Stimulated activated CD8-positive, alpha-beta memory T cell treated with anti-CD3 and anti-CD28 coated beads, Interleukin-15, amount 100 ng/mL, for 24 hours (primary cell): ENCODE data around the gene TMEM184A.

Experiments
- DNase-seq: peaks from one replicate; pipeline ENCODE4 v3.0.0-alpha.2; 2020; ENCODE audit warnings: low read depth

The TMEM184A gene

DNA sequence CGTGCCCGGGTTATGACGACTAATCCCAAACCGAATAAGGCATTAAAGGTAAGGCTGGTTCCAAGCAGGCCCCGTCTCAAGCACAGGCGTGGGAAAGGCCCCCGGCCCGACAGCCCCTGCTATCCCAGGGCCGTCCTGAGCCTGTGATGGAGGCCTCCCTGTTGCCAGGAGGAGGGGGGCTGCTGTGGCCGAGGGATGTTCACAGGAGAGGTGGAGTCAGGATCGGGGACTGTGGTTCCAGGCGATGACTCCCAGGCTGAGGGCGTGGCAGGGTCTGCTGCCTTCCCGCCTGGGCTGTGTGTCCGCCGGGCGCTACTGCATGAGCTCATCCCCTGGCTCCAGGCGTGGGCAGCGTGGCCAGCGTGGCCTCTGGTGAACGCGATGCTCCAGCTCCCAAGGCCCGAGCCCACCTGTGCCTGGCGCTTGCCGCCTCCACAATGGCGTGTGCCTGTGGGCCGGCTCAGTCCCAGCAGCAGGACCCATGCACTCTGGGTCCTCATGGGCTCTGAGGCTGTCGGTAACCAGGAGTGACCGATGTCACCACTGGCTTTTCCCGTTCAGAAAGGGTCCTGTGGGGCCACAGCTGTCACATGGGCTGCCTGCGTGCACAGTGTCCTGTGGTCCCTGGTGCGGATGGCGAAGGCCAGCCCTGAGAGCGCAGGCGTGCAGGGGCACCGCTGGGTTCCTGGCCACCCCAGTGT, 16.7 kb downstream of the TMEM184A start:
- DNase-seq = no peak

GRCh38 chr7:1538544-1539180, 17.3 kb downstream of the TMEM184A start:
- no peak for DNase-seq

GRCh38 chr7:1537535-1538412, 18.2 kb downstream of the TMEM184A start:
- DNase-seq = no peak

- no peak for DNase-seq
Measured at GRCh38 chr7:1536743-1537534, 19.1 kb downstream of the TMEM184A start.

- no peak for DNase-seq
Measured at GRCh38 chr7:1536455-1536742, 19.6 kb downstream of the TMEM184A start.

- no peak for DNase-seq
Measured at GRCh38 chr7:1535701-1536454, 20.1 kb downstream of the TMEM184A start.

DNA sequence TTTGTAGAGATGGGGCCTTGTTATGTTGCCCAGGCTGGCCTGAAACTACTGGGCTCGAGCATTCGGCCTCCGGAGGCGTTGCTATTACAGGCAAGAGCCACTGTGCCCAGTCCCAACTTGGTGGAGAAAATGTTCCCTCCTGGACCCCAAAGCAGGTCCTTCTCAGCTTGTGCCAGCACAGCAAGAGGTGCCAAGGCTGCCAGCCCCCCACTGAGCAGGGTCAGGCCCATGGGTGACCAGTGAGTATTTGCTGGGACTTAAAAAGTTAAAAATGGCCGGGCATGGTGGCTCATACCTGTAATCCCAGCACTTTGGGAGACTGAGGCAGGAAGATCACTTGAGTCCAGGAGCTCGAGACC, 20.9 kb downstream of the TMEM184A start:
- no peak for DNase-seq

- no peak for DNase-seq
Measured at GRCh38 chr7:1534330-1535099, 21.5 kb downstream of the TMEM184A start.

GRCh38 chr7:1533547-1534329, 22.3 kb downstream of the TMEM184A start:
- DNase-seq = no peak

DNA sequence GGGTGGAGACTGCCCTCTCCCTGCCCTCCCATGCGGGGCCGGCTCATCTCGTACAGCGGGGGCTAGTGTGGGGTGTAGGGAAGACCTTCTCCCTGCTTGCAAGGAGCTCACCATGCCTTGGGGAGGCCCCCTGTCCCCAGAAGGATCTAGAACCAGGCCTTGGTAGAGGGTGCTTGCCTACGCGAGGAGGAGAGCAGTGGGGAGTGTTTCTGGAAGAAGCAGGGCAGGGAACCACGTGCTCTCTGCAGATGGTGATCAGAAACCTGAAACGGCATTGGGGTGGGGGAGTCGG, 22.8 kb downstream of the TMEM184A start:
- no peak for DNase-seq

GRCh38 chr7:1532456-1533254, 23.4 kb downstream of the TMEM184A start:
- no peak for DNase-seq

GRCh38 chr7:1531979-1532455, 24.0 kb downstream of the TMEM184A start:
- DNase-seq = no peak

DNA sequence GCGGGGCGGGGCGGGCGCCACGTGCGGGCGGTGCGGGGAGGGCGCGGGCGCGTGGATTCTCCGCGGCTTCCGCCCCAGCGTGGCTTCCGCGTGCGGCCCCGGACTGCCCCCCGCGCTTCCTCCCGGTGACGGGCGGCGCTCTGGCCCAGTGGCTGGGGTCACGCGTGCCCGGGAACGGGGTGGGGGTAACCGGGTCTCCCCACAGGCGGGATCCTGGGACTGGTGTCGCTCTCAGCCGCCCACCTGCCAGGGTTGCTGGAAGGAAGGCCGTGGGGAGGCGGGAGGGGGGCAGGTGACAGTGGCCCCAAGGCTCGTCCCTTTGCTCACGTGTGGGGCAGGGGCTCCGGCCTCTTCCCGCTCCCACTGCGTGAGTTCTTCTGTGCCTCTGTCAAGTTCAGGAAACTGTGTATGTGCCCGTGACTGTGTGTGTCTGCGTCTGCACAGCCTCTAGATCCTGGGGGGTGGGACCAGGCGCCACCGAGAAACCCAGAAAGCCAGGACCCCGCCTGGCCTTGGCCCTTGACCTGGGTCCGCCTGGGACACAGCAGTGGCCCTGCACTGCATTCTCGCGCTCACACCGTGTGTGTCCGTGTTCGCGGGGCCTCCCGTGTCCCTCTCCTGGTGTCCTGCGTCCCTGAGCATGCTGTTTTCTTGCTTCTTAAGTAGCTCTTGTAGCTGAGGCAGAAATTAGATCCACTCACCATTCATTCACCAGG, 24.6 kb downstream of the TMEM184A start:
- no peak for DNase-seq

DNA sequence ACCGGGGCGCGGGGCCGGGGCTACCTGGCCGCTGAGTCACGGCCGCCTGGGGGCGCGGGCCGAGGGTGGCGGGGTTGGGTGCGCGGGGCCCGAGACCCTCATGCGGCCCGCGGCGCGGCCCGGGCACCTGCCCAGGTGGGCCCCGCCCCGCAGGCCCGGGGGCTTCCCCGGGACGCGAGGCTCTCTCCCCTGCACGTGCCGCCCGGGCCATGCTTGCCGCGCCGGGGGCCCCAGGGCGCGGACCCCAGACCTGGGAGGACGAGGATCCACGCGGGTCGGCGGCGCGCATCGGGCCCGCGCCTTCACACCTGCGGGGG, 25.1 kb downstream of the TMEM184A start:
- DNase-seq = no peak

DNA sequence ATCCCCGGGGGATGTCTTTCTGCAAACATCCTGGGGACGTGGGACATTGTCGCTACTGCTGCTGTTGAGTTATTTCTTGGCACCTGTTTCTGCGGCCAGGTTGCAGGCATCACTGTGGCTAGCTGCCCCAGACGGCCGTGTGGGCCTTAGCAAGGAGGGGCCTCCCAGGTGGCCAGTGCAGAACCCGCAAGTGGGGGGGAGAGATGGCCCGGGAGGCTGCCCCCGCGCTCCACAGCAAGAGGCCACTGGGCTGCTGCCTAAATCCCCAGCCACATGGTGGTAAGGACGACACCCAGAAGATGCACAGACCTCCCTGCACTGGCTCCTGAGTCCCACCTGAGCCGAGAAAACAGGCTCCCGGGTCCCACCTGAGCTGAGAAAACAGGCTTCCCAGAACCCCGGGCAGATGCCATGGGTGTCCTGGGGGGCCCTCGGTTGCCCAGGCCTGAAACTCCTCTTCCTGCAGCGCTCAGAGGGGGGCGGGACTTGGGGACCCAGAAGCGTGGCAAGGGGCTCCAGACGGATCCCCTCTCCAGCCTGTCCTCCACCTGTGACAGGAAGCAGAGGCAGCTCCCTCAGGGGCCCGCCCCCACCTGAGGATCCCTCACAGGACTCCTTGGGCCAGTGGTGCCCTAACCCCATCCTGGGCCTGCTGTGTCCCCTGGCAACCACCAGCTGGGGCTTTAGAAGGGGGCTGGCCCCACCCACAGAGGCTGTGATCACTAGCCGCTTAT, 26.5 kb downstream of the TMEM184A start:
- DNase-seq = no peak

GRCh38 chr7:1526271-1526754, 29.7 kb downstream of the TMEM184A start:
- DNase-seq = no peak

DNA sequence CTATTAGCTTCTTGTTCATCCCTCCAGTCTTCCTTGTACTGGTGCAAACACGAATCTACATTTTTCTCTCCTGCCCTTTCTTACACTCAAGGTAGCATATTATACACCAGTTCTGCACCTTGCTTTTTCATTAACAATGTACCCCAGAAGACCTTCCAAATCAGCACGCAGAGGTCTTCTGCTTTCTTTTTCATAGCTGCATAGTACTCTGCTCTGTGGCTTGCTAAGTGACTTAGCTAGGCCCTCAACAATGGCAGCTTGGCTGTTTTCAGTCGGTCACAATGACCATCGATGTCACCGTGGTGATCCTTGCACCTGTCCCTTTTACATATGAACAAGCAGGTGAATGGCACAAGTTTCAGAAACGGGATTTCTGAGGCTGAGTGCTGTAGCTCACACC, 30.6 kb downstream of the TMEM184A start:
- DNase-seq = no peak

GRCh38 chr7:1523844-1524243, 32.2 kb downstream of the TMEM184A start:
- DNase-seq = no peak
